ENCODE data around the gene CHD5.

Gene CHD5

DNA sequence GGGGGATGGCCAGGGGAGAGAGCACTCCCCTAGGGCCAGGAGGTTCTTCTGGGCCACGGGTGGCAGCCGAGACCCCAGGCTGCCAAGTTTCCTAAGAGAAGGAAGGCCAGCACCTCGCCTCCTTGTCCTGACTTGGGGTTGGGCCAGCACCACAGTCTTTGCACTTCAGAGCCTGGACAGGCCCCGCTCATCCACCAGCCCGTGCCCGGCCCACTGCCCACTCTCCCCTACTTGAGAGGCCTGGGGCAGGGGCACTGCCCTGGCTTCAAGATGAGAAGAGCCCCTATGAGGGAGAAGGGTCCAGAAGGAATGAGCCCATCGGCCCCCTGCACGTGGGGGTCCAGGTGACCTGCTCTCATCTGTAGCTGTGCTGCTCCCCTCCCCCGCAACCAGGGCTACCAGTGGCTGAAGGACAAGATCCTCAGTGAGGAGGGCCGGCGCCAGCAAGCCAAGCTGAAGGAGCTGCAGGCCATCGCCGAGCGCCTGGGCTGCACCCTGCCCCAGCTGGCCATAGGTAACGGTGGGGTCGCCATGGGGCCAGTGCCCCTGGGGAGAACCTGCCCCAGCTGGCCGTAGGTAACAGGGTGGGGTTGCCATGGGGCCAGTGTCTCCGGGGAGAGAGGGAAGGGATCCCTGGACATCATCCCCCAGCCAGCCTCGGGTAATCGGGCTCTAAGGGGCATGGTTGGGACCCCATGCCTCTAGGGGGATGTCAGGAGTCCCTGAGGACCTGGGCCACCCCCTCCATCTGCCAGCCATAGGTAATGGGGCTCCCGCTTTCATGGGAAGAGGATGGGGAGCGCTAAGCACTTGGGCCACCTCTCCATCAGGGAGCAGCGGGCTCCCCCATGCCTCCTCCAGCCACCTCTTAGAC, 83.6 kb downstream of the CHD5 start:
- DNase-seq, result peak; percentile 19

DNA sequence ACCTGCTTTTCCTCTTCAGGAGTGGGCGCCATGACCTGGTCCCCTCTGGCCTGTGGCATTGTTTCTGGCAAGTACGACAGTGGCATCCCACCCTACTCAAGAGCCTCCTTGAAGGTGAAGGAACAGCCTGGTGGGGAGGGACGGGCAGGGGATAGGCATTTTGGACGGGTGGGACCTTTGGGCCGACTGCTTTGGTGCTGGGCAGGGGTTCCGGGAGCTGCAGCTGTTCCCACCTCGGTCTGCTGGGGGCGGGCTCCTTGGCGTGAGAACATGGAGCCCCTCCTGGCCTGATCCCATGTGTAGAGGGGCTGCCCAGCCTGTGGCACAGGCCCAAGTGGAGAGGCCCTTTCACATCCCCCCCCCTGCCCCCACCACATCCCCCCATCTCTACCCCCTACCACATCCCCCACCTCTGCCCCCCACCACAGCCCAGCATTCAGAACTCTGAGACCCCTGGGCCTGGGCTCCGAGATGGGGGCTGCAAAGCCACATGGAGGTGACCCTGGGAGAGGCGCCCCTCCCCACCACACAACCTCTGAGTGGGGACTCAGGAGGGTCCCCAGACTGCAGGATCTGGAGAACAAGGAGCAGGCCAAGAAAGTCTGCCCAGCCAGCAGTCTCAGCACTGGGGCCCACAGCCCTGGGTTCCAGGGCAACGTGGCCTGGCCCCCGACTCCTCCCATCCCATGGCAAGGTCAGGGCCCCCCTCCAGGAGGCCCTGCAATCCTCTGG, 84.4 kb downstream of the CHD5 start:
- no peak for DNase-seq

- DNase-seq, result peak; percentile 18
Observed at GRCh38 chr1:6094801-6095505, 85.2 kb downstream of the CHD5 start.

- peak; percentile 11 for DNase-seq
Observed at GRCh38 chr1:6094246-6094645, 85.9 kb downstream of the CHD5 start.

GRCh38 chr1:6093611-6094010, 86.5 kb downstream of the CHD5 start:
- no peak for DNase-seq

DNA sequence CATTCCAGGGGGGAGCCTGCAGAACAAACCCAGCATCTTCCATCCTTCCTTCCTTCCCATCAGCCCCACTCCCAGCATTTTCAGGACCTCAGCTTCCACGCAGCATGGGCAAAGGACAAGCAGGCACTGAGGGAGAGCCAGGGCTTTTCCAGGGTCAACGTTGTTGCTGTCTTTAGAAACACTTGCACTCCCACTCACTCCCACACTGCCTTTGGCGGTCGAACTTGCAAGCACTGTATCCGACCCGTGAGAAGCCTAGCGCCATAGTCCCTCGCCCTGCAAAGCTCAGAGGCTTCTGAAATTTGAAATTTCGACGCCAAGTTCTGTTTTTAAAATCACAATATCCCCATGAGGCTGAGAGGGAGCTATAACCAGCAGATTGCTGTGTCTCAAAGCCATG, 87.0 kb downstream of the CHD5 start:
- no peak for DNase-seq

- no peak for DNase-seq
Observed at GRCh38 chr1:6092211-6092610, 87.9 kb downstream of the CHD5 start.

- no peak for DNase-seq
Observed at GRCh38 chr1:6091823-6092109, 88.4 kb downstream of the CHD5 start.

DNA sequence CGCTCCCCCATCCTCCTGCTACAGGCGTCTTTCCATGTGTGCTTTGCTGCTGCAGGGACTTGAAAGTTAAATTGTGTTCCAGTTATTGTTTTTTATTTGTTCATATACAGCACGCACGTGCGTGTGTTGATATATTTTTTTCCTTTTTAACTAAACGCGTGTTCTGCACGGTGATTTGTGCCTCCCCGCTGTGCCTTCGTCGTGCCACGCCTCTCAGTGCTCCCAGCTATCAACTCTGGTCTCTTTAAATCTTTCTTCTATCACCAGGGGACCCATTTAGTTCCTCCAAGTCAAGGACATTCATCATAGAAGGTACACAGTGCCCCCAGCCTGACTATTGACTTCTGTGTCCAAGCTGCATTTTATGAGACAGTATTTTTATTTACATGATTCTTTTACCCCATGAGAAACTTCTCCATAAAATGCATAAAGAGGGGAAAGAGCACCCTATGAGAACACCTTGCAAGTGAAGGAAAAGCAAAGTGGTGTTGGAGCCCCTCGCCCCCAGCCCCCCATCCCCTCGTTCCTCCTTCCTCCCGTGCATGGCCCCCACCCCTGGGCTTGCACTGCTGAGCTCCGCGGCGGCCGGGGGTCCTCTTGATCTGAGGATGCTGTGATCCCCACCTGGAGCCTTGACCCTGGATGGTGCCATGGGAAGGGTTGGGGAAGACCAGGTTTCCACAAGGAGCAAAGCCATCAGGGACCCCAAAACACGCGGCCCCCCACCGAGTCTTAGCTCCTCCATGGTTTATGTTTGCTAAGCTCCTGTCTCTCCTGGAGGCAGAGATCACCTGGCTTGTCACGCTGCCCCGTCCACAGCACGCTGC, 88.9 kb downstream of the CHD5 start:
- no peak for DNase-seq

- DNase-seq, result no peak
Observed at GRCh38 chr1:6090288-6090687, 89.8 kb downstream of the CHD5 start.

- no peak for DNase-seq
Observed at GRCh38 chr1:6088956-6089355, 91.2 kb downstream of the CHD5 start.

- DNase-seq, result no peak
Observed at GRCh38 chr1:6087958-6088357, 92.2 kb downstream of the CHD5 start.

- no peak for DNase-seq
Observed at GRCh38 chr1:6087377-6087772, 92.7 kb downstream of the CHD5 start.

DNA sequence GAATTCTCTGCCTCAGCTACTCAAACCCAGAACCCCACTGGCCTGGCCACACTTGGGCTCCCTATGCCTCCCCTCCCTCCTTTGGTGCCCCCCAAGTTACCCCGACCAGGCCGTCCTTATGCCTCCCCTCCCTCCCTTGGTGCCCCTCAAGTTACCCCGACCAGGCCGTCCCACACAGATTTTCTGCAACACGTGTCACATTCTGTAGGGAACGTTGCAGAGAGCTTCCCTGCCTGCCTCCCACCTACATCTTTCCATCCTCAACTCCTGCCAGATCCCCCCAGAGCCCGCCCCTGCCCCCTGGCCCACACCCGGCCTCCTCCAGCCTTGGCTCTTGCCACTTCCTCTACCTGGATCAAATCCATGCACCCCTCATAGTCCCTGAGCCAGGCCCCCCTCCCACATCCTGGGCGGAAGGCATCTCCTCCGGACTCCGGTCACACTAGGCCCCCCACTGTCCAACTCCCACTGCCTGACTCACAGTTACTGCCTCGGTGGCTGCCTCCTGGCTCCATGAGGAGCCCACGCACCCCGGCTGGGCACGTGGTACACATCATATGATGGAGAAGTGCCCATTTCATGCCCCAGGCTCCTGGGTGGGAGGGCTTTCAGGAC, 93.3 kb downstream of the CHD5 start:
- peak; percentile 70 for DNase-seq

GRCh38 chr1:6086358-6086757, 93.8 kb downstream of the CHD5 start:
- DNase-seq, result no peak

GRCh38 chr1:6085666-6086065, 94.5 kb downstream of the CHD5 start:
- no peak for DNase-seq

- DNase-seq, result no peak
Observed at GRCh38 chr1:6084781-6085495, 95.2 kb downstream of the CHD5 start.

DNA sequence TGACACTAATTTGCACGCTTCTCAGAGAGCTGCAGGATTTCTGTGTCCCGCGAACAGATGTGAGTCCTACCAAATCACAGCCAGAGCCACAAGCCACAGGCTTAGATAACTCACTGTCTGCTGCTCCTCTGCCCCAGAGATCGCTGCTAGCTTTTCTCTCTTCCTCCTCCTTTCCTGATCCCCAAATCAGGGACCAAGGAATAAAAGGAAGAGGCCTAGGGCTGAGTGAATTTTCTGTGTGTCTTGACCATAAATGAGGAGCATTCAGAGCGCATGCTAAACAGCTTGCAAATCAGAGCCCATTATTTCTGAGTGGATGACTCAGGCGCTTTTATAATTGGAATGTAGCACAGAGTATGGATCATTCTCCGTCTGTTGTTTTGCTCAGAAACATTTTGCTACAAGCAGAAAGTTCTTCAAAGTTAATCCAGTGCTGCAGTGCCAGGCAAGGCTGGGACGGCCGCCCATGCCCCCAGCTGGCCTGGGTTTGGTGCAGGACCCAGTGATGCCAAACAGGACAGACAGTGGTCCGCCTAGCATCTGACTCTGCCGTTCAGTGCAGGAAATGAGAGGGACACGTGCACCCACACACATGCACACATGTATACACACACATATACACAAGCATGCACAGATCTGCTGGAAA, 96.2 kb downstream of the CHD5 start:
- no peak for DNase-seq

DNA sequence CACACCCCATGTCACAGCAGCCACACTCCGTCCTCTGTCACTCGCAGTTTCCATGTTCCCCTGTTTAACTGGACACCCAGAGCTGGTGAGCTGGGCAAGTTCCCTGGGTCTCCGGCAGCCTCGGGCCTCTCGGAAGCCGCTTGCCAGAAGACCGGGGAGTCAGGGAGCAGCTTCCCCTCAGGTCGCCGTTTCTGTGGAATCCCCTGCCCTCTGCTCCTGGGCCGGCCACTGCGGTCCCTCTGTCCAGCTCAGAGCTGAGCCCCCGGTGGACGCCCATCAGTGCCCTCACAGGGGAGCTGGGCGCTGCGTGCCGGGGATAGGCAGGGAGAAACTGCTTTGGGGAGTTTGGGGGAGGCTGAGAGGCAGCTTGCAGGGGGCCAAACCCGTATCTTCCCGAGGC, 96.7 kb downstream of the CHD5 start:
- DNase-seq, result no peak

DNA sequence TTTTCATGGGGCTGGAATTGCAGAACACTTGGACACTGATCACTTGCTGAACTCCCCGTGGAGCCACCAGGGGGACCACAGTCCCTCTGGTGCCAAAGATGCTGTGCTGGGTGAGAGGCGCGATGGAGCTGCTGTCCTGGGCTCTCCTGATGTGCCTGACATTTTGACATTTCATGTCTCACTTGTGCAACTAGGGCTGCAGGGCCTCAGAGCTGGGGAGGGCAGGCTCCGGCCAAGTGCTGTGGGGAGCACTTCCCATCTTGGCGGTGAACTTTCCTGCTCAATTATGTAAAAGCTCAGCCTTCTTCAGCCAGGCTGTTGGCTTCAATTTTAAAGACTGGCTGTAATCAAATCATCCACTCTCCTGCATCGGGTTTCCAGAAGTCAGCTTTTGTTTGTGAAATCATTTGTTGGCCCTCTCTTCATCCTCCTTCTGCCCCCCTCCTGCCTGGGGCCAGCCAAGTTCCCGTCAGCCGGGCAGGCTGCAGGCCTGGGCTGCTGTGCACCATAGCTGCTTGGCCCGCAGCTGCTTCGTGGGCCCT, 97.6 kb downstream of the CHD5 start:
- DNase-seq, result peak; percentile 69

- no peak for DNase-seq
Observed at GRCh38 chr1:6081901-6082300, 98.2 kb downstream of the CHD5 start.

Measured in right hindlimb (tissue), 1 donor.